HCEC 1CT (cell line): ENCODE measurements around the gene MCC.
A peak's percentile ranks its signal among the peaks of the same experiment; 100 is the strongest.

Source experiments
- DNase-seq: peaks from one replicate; pipeline ENCODE4 v3.0.0-alpha.2; 2017

Gene MCC

GRCh38 chr5:113003763-113004162 lies 484.5 kb downstream of the MCC start:
- no peak for DNase-seq

DNA sequence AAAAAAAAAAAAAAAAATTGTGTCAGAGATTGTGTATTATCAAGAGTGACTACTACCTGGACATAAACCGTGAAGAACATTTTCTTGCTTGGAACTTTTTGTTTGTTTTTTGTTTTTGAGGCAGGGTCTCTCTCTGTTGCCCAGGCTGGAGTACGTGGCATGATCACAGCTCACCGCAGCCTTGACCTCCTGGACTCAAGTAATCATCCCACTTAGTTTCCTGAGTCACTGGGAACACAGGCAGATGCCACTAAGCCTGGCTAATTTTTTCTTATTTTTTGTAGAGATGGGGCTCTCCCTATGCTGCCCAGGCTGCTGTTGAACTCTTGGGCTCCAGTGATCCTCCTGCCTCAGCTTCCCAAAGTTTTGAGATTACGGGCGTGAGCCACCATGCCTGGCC lies 485.8 kb downstream of the MCC start:
- no peak for DNase-seq

GRCh38 chr5:113000466-113000865 lies 487.8 kb downstream of the MCC start:
- peak; percentile 46 for DNase-seq

GRCh38 chr5:112998296-112998695 lies 490.0 kb downstream of the MCC start:
- DNase-seq = no peak

DNA sequence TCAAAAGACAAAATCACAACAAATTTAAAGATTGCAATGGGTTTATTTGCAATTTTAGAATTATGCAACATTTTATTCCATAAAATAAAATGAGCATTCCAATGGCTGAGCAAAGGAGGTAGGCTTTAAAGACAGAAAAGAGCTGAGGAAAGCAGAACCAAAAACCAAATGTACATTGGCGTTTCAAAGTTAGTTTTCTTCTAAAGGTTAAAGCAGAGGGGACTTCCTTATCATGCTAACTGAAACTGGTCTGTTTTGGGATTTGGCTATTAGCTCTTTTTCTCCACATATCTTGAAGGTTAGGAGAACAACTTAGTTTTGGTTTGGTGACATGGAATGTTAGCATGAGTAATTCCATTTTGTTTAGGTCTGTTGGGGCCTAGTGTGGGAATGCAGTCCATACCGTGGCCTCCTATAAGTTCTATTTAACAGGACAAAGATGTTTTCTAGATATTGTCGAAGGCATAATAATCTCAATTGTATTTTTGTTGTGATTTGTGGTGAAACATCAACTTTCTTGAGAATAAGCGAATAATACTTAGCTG lies 491.4 kb downstream of the MCC start:
- DNase-seq = no peak

DNA sequence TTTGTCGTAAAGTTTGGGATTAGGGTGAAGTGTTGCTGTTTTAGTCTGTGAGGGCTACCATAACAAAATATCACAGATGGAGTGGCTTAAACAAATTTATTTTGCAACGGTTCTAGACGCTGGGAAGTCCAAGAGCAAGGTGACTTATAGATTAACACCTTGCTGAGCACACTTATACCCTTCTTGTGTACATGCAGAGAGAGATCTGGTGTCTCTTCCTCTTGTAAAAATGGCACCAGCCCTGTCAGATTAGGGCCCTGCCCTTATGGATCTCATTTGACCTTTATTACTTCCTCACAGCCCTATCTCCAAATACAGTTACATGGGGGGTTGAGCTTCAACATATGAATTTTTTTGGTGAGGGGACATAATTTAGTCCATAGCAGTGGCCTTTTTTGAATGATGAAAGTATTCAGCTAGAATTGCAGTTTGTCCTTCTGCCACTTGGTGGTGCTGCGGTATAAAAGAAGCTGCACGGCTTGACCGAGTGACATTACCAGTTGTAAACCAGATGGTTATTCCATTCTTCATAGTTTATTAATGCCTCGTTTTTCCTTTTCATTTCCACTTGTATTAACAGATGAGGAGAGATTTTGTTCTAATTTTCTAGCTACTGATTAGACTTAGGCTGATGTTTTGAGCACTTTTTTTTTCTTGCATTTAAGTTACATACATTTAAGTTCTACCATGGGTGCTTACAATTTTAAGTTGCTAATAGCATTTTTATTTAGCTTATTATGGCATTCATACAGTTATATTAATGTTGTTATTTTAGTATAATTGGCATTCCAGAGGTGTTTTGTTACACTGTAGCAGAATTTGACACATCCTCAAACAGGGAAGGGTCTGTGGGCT lies 492.3 kb downstream of the MCC start:
- DNase-seq = peak; percentile 61

DNA sequence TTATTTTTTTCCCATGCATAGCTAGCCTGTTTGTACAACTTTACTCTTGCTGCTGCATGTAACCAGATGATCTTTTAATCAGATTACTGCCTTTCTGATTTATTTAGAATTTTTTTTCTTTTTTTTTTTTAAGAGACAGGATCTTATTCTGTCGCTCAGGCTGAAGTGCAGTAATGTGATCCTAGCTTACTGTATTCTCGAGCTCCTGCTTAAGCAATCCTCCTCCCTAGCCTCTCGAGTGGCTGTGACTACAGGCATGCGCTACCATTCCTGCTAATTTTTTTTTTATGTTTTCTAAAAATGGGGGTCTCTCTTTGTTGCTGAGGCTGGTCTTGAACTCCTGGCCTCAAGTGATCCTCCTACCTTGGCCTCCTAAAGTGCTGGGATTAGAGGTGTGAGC lies 502.0 kb downstream of the MCC start:
- no peak for DNase-seq

DNA sequence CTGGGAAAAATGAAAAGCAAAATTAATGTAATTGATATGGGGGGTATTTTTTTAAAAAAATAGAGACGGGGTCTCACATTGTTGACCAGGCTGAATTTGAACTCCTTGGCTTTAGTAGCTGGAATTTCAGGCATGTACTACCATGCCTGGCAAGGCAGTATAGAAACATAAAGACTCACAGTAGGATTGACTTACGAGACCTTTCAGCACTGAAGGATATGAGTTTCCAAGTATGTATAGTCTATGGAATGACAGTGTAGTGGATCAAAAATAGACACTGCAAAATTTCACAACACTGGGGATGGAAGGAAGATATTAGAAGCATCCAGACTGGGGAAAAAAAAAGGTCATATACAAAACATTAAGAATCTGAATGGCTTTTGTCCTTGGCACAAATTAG lies 504.9 kb downstream of the MCC start:
- no peak for DNase-seq

DNA sequence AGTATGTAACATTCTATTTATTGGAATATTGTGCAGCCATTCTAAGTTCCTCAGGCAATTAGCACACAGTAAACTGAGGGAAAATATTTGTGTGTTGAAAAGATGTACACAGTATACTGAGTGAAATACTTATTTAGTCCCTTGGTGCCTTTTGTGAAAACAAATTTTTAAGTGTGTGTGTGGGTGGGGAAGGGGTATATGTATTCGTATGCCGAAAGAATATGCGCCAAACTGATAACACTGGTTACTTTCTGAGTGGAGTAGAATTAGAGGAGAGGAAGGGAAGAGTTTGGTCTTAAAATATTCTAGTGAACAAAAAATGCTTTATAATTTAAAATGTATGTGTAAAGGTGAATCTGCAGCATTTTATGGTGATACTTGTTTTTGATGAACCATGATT lies 508.5 kb downstream of the MCC start:
- no peak for DNase-seq

- DNase-seq = peak; percentile 12
Observed at GRCh38 chr5:112978836-112979235, 509.4 kb downstream of the MCC start.

DNA sequence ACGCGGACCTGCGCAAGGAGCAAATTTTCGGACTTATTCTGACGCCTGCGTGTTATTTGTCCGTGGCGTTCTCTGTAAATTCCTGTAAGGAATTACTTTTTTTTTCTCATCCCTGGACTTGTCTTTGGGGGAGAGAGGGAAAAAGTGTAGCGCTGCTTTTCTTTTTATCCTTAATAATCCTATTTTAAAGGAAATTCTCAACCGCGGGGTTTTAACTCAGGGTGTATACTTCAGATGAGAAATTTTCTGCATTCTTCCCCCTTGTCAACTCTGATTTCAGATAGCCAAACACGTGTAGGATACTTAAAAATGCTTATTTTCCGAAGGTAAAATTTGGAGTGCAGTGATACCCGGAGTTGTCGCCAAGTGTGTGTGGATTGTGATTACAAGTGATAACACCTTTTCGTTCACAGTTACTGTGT lies 510.8 kb downstream of the MCC start:
- peak; percentile 29 for DNase-seq

DNA sequence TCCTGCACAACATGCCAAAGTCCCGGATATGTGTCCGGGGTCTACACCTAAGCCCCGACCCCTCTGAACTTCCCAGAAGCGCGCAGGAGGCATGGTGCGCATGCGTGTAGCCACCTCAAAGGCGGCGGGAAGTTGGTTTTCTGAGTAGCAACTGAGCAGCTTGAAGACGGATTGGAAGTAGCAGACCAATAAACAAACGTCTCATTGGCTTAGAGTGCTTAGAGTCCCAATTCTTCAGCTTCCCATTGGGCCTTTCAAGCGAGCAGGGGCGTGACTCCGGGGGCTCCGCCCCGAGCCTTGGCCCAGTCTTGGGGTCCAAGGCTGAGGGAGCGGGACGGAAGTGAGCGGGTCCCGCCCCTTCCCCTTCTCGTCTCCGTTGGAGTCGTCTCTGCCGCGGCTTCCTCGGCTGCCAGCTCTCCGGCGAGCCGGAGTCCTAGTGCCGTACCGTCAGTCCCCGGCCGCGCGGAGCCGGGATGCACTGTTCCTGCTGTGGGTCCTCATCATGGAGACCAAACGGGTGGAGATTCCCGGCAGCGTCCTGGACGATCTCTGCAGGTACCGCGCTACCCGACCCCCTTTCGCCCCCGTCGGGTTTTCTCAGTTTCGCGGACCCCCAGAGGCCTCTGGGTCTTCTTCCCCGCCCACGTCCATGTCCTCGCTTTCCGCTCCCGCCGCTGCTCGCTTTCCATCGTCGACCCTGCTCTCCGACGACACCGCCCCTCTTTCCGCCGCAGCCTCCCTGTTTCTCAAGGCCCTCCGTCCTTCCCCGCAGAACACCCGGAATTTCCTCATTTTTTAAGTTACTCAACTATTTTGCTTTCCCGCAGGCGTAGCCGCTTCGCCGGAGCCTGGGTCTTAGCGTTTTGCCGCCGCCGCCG lies 511.6 kb downstream of the MCC start, which contains the start of gene DCP2:
DCP2 (plus strand) TSS at position 367 of the 878 bp plus-strand sequence; CDS start at position 503, 136 bp downstream.
- DNase-seq = peak; percentile 99

GRCh38 chr5:112975721-112976431 lies 512.4 kb downstream of the MCC start:
- DNase-seq = no peak

DNA sequence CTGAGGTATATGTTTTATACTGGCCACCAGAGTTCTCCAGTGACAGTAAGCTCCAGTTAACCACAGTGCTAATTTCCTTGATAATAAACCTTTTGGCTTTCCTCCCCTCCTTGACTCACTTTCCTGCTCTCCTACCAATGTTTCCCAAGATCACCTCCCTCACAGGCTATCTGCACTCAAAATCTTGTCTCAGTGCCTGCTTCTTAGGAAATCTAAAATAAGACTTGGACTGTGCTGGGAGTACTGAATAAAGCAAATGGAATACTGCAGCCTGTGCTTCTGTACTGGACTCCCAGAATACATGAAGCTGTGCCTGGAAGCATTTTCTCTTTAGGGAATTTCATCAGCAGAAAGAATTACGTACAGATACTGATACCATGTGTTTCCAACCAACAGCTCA lies 513.4 kb downstream of the MCC start:
- DNase-seq = no peak

GRCh38 chr5:112973904-112974303 lies 514.3 kb downstream of the MCC start:
- no peak for DNase-seq

GRCh38 chr5:112973036-112973435 lies 515.2 kb downstream of the MCC start:
- no peak for DNase-seq
